Mesothelial cell of epicardium (in vitro differentiated cells): Measurements from ENCODE around the gene PPARGC1A. TPM values are rescaled to one million over a fixed set of nuclear protein-coding genes. Genes with fewer than 3 reads are reported as not detected.

Experiments used
- DNase-seq, 2 experiments: peaks; one replicate each; pipeline ENCODE4 v3.0.0; 2021; ENCODE audit warnings: low spot score in 2 of 2; ENCODE audit not compliant: unreplicated experiment in 2 of 2
- H3K27ac Mint-ChIP-seq: 2 replicates; pipeline ENCODE4 v1.8.0; 2021; ENCODE audit warnings: mixed read lengths
- H3K27me3 Mint-ChIP-seq: 2 replicates; pipeline ENCODE4 v1.8.0; 2021; ENCODE audit warnings: low read depth, mixed read lengths
- H3K36me3 Mint-ChIP-seq: 2 replicates; pipeline ENCODE4 v1.8.0; 2021; ENCODE audit warnings: mixed read lengths
- H3K4me1 Mint-ChIP-seq: 2 replicates; pipeline ENCODE4 v1.8.0; 2021; ENCODE audit warnings: mixed read lengths
- H3K4me3 Mint-ChIP-seq: 2 replicates; pipeline ENCODE4 v1.8.0; 2021; ENCODE audit warnings: mild to moderate bottlenecking, moderate library complexity, mixed read lengths
- H3K9me3 Mint-ChIP-seq: 2 replicates; pipeline ENCODE4 v1.8.0; 2021; ENCODE audit warnings: mixed read lengths
- CTCF ChIP-seq: fragments of 200-600 bp; sonication (generic); IDR thresholded peaks from one replicate; pipeline ENCODE4 v1.5.0; 2021; ENCODE audit warnings: antibody characterized with exemption; ENCODE audit not compliant: unreplicated experiment
- total RNA-seq: library from RNA; stranded (reverse); gene quantifications from 3 replicates; pipeline ENCODE4 v1.2.1, GENCODE V29; 2021

PPARGC1A gene
- 3.1 to 3.7 TPM (median 3.4 TPM) in 3 replicates for total RNA-seq

- peaks cover 45% of the 10 kb centered on the region for H3K27me3 Mint-ChIP-seq
- no peak for TF ChIP-seq CTCF
- H3K27ac Mint-ChIP-seq = peak within 1 kb of the TSS; percentile 33
- no peaks in the 10 kb centered on the region for H3K9me3 Mint-ChIP-seq
- H3K4me1 Mint-ChIP-seq = peaks cover 30% of the 10 kb centered on the region
- peak within 1 kb of the TSS; percentile 61 for H3K4me3 Mint-ChIP-seq
- no peak for DNase-seq
- no peaks in the 10 kb centered on the region for H3K36me3 Mint-ChIP-seq
Observed at GRCh38 chr4:23889814-23890341, at the start of gene PPARGC1A. TSS of gene PPARGC1A (minus strand) at chr4:23890047. CDS start at chr4:23889957, 90 bp downstream.

GRCh38 chr4:23938796-23939195, 48.9 kb upstream of the PPARGC1A start:
- no peak for TF ChIP-seq CTCF
- no peak overlapping the region for H3K27ac Mint-ChIP-seq
- H3K9me3 Mint-ChIP-seq = no peaks in the 10 kb centered on the region
- H3K4me1 Mint-ChIP-seq = no peaks in the 10 kb centered on the region
- DNase-seq = no peak
- H3K36me3 Mint-ChIP-seq = no peaks in the 10 kb centered on the region
- no peak overlapping the region for H3K4me3 Mint-ChIP-seq
- no peaks in the 10 kb centered on the region for H3K27me3 Mint-ChIP-seq

DNA sequence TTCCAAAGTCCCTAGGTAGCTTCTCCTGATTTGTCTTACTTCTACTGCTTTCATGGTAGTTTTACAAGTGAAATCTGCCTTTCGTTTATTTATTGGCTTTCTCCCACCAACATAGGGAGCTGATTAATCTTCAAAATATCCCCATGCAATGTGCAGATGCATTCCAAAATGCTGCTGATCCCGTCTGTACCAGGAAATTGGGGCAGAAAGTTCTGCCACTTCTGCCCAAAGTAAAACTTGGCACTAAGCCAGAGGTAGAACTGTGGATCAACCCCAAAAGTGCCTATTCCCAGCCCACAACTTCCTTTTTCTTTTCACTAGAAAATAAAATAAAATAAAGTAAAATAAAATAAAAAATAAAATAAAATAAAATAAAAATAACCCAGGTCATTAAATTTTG, 47.3 kb upstream of the PPARGC1A start:
- Mint-ChIP-seq H3K4me1 (no peaks in the 10 kb centered on the region), H3K27me3 (no peaks in the 10 kb centered on the region), H3K4me3 (no peak overlapping the region), H3K27ac (no peak overlapping the region), H3K9me3 (no peaks in the 10 kb centered on the region), H3K36me3 (no peaks in the 10 kb centered on the region)
- no peak for TF ChIP-seq CTCF
- no peak for DNase-seq

DNA sequence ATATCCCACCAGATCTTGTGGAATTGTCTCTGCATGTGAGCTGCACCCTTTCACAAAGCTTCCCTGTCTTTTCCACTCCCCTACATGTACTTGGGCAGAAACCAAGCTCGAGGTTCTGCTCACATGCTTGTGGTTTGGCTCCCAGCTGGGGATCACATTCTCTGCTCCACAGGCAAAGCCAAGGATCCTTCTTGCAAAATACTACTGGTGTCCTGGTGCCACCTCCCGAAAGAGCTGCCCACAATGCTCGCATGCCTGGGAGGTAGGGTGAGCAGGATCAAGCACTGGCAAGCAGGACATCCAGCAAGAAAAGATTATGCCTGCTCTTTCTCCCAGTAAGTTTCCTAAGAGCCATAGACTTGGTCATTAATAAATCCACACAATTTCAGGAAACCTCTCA, 45.1 kb upstream of the PPARGC1A start:
- no peak for DNase-seq
- no peak for TF ChIP-seq CTCF
- H3K36me3 Mint-ChIP-seq = no peaks in the 10 kb centered on the region
- peaks cover 12% of the 10 kb centered on the region for H3K4me1 Mint-ChIP-seq
- H3K9me3 Mint-ChIP-seq = no peaks in the 10 kb centered on the region
- no peaks in the 10 kb centered on the region for H3K27me3 Mint-ChIP-seq
- H3K27ac Mint-ChIP-seq = no peak overlapping the region
- H3K4me3 Mint-ChIP-seq = no peak overlapping the region

- no peak for TF ChIP-seq CTCF
- DNase-seq = no peak
- Mint-ChIP-seq H3K9me3 (no peaks in the 10 kb centered on the region), H3K4me3 (no peak overlapping the region), H3K27ac (no peak overlapping the region), H3K4me1 (peaks cover 12% of the 10 kb centered on the region), H3K27me3 (no peaks in the 10 kb centered on the region), H3K36me3 (no peaks in the 10 kb centered on the region)
Observed at GRCh38 chr4:23934223-23934622, 44.4 kb upstream of the PPARGC1A start.

GRCh38 chr4:23932901-23933308, 43.1 kb upstream of the PPARGC1A start:
- H3K27ac Mint-ChIP-seq = no peak overlapping the region

More at GRCh38 chr4:23932901-23933308, 43.1 kb upstream of the PPARGC1A start:
- TF ChIP-seq CTCF = no peak
- Mint-ChIP-seq H3K27me3 (no peaks in the 10 kb centered on the region), H3K4me1 (peaks cover 12% of the 10 kb centered on the region), H3K36me3 (no peaks in the 10 kb centered on the region), H3K4me3 (no peak overlapping the region), H3K9me3 (no peaks in the 10 kb centered on the region)
- no peak for DNase-seq
